Measurements from ENCODE around the gene BORA. TPM values are rescaled to one million over a fixed set of nuclear protein-coding genes. Genes with fewer than 3 reads are reported as not detected.

The BORA gene
- total and polyA plus RNA-seq, 4 donors, result 0.71 to 11.3 (median 1.4) TPM

DNA sequence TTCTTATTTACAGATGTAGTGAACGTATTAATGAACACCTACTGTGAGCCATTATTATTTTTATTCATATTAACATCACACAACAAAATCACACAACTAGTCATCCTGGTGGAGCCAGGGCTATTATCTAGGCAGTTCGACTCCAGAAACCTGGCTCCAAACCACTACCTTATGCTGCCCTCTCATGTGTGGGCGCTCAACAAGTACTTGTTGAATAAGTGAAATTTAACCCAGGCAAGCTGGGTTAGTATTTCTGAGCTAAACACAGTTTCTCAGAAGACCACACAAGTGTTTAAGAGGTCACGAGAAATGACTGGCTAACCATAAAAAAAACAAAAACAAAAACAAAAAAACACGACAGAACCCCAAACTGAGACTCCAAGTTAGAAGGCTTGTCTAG, 33.9 kb upstream of the BORA start:
- 70% methylated on average over 5 of the region's 5 CpGs for WGBS
- TF ChIP-seq, protein P1, sequence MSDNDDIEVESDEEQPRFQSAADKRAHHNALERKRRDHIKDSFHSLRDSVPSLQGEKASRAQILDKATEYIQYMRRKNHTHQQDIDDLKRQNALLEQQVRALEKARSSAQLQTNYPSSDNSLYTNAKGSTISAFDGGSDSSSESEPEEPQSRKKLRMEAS (IDR thresholded peaks at IDR 0.05), result no peak
- TF ChIP-seq NR2F2 (IDR thresholded peaks at IDR 0.05) (no peak), TAF1 (conservative IDR thresholded peaks at IDR 0.05) (no peak), HNF4A (conservative IDR thresholded peaks at IDR 0.05) (no peak), REST (IDR thresholded peaks at IDR 0.05) (no peak), ATF3 (IDR thresholded peaks at IDR 0.05) (no peak), SP1 (IDR thresholded peaks at IDR 0.05) (no peak), HNF4G (IDR thresholded peaks at IDR 0.05) (no peak), RXRA (IDR thresholded peaks at IDR 0.05) (no peak), GABPA (IDR thresholded peaks at IDR 0.05 in 1 of 2, conservative IDR thresholded peaks at IDR 0.05 in 1 of 2) (no peak), EGR1 (IDR thresholded peaks at IDR 0.05; ENCODE audit: low read depth in 2 of 2) (no peak), YY1 (IDR thresholded peaks at IDR 0.05) (no peak), FOXA1 (IDR thresholded peaks at IDR 0.05) (no peak), FOXA2 (IDR thresholded peaks at IDR 0.05) (no peak), RAD21 (IDR thresholded peaks at IDR 0.05) (no peak)
- TF ChIP-seq, protein P2, sequence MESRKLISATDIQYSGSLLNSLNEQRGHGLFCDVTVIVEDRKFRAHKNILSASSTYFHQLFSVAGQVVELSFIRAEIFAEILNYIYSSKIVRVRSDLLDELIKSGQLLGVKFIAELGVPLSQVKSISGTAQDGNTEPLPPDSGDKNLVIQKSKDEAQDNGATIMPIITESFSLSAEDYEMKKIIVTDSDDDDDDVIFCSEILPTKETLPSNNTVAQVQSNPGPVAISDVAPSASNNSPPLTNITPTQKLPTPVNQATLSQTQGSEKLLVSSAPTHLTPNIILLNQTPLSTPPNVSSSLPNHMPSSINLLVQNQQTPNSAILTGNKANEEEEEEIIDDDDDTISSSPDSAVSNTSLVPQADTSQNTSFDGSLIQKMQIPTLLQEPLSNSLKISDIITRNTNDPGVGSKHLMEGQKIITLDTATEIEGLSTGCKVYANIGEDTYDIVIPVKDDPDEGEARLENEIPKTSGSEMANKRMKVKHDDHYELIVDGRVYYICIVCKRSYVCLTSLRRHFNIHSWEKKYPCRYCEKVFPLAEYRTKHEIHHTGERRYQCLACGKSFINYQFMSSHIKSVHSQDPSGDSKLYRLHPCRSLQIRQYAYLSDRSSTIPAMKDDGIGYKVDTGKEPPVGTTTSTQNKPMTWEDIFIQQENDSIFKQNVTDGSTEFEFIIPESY (IDR thresholded peaks at IDR 0.05), result no peak
- TF ChIP-seq, protein P3, sequence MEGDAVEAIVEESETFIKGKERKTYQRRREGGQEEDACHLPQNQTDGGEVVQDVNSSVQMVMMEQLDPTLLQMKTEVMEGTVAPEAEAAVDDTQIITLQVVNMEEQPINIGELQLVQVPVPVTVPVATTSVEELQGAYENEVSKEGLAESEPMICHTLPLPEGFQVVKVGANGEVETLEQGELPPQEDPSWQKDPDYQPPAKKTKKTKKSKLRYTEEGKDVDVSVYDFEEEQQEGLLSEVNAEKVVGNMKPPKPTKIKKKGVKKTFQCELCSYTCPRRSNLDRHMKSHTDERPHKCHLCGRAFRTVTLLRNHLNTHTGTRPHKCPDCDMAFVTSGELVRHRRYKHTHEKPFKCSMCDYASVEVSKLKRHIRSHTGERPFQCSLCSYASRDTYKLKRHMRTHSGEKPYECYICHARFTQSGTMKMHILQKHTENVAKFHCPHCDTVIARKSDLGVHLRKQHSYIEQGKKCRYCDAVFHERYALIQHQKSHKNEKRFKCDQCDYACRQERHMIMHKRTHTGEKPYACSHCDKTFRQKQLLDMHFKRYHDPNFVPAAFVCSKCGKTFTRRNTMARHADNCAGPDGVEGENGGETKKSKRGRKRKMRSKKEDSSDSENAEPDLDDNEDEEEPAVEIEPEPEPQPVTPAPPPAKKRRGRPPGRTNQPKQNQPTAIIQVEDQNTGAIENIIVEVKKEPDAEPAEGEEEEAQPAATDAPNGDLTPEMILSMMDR (IDR thresholded peaks at IDR 0.05; ENCODE audit: low read depth, low read length, missing input control), result no peak
- no peaks in the 10 kb centered on the region for H3K27me3 ChIP-seq (ENCODE audit: control insufficient read depth in 4 of 4, insufficient read depth in 4 of 4, low read length in 3 of 4)
- H3K4me3 ChIP-seq (ENCODE audit: low read depth in 1 of 3, low read length in 3 of 3), result no peak overlapping the region
- no peak overlapping the region for H3K9ac ChIP-seq (ENCODE audit: low read depth in 1 of 2, low read length in 2 of 2)
- no peak for DNase-seq (ENCODE audit: low spot score)
- no peaks in the 10 kb centered on the region for H3K4me1 ChIP-seq (ENCODE audit: control insufficient read depth in 4 of 4, insufficient read depth in 4 of 4, low read length in 3 of 4)
- no peaks in the 10 kb centered on the region for H3K9me3 ChIP-seq (ENCODE audit: control insufficient read depth in 4 of 4, low read length in 3 of 4)
- H3K27ac ChIP-seq (ENCODE audit: low read depth in 1 of 2, low read length in 2 of 2), result no peak overlapping the region
- H3K36me3 ChIP-seq (ENCODE audit: control insufficient read depth in 4 of 4, insufficient read depth in 3 of 4, low read depth in 1 of 4, low read length in 3 of 4), result no peaks in the 10 kb centered on the region

- Histone ChIP-seq H3K4me3 (ENCODE audit: low read depth in 1 of 3, low read length in 3 of 3) (no peak overlapping the region), H3K9ac (ENCODE audit: low read depth in 1 of 2, low read length in 2 of 2) (no peak overlapping the region), H3K27me3 (ENCODE audit: control insufficient read depth in 4 of 4, insufficient read depth in 4 of 4, low read length in 3 of 4) (no peaks in the 10 kb centered on the region), H3K36me3 (ENCODE audit: control insufficient read depth in 4 of 4, insufficient read depth in 3 of 4, low read depth in 1 of 4, low read length in 3 of 4) (no peaks in the 10 kb centered on the region), H3K4me1 (ENCODE audit: control insufficient read depth in 4 of 4, insufficient read depth in 4 of 4, low read length in 3 of 4) (no peaks in the 10 kb centered on the region), H3K9me3 (ENCODE audit: control insufficient read depth in 4 of 4, low read length in 3 of 4) (no peaks in the 10 kb centered on the region), H3K27ac (ENCODE audit: low read depth in 1 of 2, low read length in 2 of 2) (no peak overlapping the region)
- TF ChIP-seq HNF4A (conservative IDR thresholded peaks at IDR 0.05) (no peak), FOXA2 (IDR thresholded peaks at IDR 0.05) (no peak), SP1 (IDR thresholded peaks at IDR 0.05) (no peak), TAF1 (conservative IDR thresholded peaks at IDR 0.05) (no peak), GABPA (IDR thresholded peaks at IDR 0.05 in 1 of 2, conservative IDR thresholded peaks at IDR 0.05 in 1 of 2) (no peak), EGR1 (IDR thresholded peaks at IDR 0.05; ENCODE audit: low read depth in 2 of 2) (no peak), RXRA (IDR thresholded peaks at IDR 0.05) (no peak)
- TF ChIP-seq, protein P2 (IDR thresholded peaks at IDR 0.05), result no peak
- TF ChIP-seq, protein P3 (IDR thresholded peaks at IDR 0.05; ENCODE audit: low read depth, low read length, missing input control), result no peak
- TF ChIP-seq, protein P1 (IDR thresholded peaks at IDR 0.05), result no peak
- 66% methylated on average over 8 of the region's 8 CpGs for WGBS
- DNase-seq (ENCODE audit: low spot score), result no peak
Observed at GRCh38 chr13:72694314-72694713, 33.4 kb upstream of the BORA start.
